Measurements from ENCODE around the gene HMG20B. TPM values are rescaled to one million over a fixed set of nuclear protein-coding genes. Genes with fewer than 3 reads are reported as not detected.
"Not testable (repeated sequence)": the region's sequence is repeated elsewhere in the genome, so short reads cannot be mapped to it uniquely, and the experiment has no call there.

HMG20B gene
- total RNA-seq, 1 experiment from 2014 or later, result 186 TPM

GRCh38 chr19:3565139-3565538 lies 7.6 kb upstream of the HMG20B start (continued):
- TF ChIP-seq TCF7L2 (IDR thresholded peaks at IDR 0.05; ENCODE audit: borderline replicate concordance, extremely low read depth, insufficient read depth, insufficient read length), result no peak

- CTCF ChIA-PET; H3K4me3 ChIP-seq (replicated peaks in 1 of 2; ENCODE audit: low read depth in 1 of 2, low read length in 2 of 2); POLR2A ChIA-PET; ATAC-seq; BruUV-seq (replicated peaks); H4K20me1 ChIP-seq (ENCODE audit: insufficient read depth); H3K4me2 ChIP-seq (ENCODE audit: low read length); RAD21 ChIA-PET (ENCODE audit: low non-redundant PET in 1 of 2, low total read pairs in 2 of 2, uncharacterized antibody in 2 of 2, unreplicated experiment in 2 of 2); H2AFZ ChIP-seq (ENCODE audit: low read depth, low read length, poor library complexity, severe bottlenecking); H3K9ac ChIP-seq (ENCODE audit: low read length); H3K9me3 ChIP-seq (ENCODE audit: control insufficient read depth in 1 of 2, insufficient read depth in 1 of 2, low read depth in 1 of 2, low read length in 2 of 2); H3K27ac ChIP-seq (ENCODE audit: low read depth, low read length); H3K27me3 ChIP-seq (ENCODE audit: insufficient read depth, low read length); H3K36me3 ChIP-seq (ENCODE audit: control insufficient read depth in 1 of 2, insufficient read depth in 2 of 2, low read length in 2 of 2); H3K9me2 ChIP-seq (ENCODE audit: insufficient read depth); DNase-seq (ENCODE audit: low read depth, low spot score): not testable (repeated sequence)
- peaks cover 13% of the 10 kb centered on the region; the same call in 1 of the 2 replicates for H3K79me2 ChIP-seq (ENCODE audit: insufficient read depth, low read length)
- intact Hi-C loops (cut with micrococcal nuclease), result loop anchor here (10.0 kb wide), 1 partner anchor 635 kb away; no protein-coding TSS in a partner anchor
- peaks cover 40 to 72% of the 10 kb centered on the region in 2 experiments for H3K4me1 ChIP-seq (ENCODE audit: control insufficient read depth in 1 of 2, insufficient read depth in 2 of 2, low read length in 2 of 2)
These were observed 2.7 kb upstream of the HMG20B start for GRCh38 chr19:3570042-3570441.

- Histone ChIP-seq H3K4me1 (ENCODE audit: control insufficient read depth in 1 of 2, insufficient read depth in 2 of 2, low read length in 2 of 2) (peaks cover 36 to 71% of the 10 kb centered on the region in 2 experiments), H3K9ac (ENCODE audit: low read length) (no peak overlapping the region), H3K4me3 (replicated peaks in 1 of 2; ENCODE audit: low read depth in 1 of 2, low read length in 2 of 2) (no peak overlapping the region), H3K9me3 (ENCODE audit: control insufficient read depth in 1 of 2, insufficient read depth in 1 of 2, low read depth in 1 of 2, low read length in 2 of 2) (no peaks in the 10 kb centered on the region), H3K27me3 (ENCODE audit: insufficient read depth, low read length) (no peaks in the 10 kb centered on the region), H3K9me2 (ENCODE audit: insufficient read depth) (no peaks in the 10 kb centered on the region), H2AFZ (ENCODE audit: low read depth, low read length, poor library complexity, severe bottlenecking) (no peak overlapping the region), H3K36me3 (ENCODE audit: control insufficient read depth in 1 of 2, insufficient read depth in 2 of 2, low read length in 2 of 2) (peaks cover 0 to 12% of the 10 kb centered on the region in 2 experiments; a peak in 1 of 4 replicates), H4K20me1 (ENCODE audit: insufficient read depth) (no peaks in the 10 kb centered on the region; the same call in 1 of the 2 replicates), H3K79me2 (ENCODE audit: insufficient read depth, low read length) (peaks cover 18% of the 10 kb centered on the region; the same call in 1 of the 2 replicates), H3K4me2 (ENCODE audit: low read length) (no peak overlapping the region), H3K27ac (ENCODE audit: low read depth, low read length) (no peak overlapping the region)
- ATAC-seq (no peak), DNase-seq (ENCODE audit: low read depth, low spot score) (no peak)
- TF ChIP-seq JUND (IDR thresholded peaks at IDR 0.05), result no peak
- ChIA-PET POLR2A (no interaction called here), CTCF (no interaction called here), RAD21 (ENCODE audit: low non-redundant PET in 1 of 2, low total read pairs in 2 of 2, uncharacterized antibody in 2 of 2, unreplicated experiment in 2 of 2) (no interaction called here)
- intact Hi-C loops (cut with micrococcal nuclease), result loop anchor here (10.0 kb wide), 1 partner anchor 634 kb away; no protein-coding TSS in a partner anchor
- BruUV-seq (replicated peaks), result no TSS peak
These were observed 2.1 kb upstream of the HMG20B start for GRCh38 chr19:3570606-3571011.

All from HCT116 (cell line).